ENCODE data around the gene RBM41.

DNA sequence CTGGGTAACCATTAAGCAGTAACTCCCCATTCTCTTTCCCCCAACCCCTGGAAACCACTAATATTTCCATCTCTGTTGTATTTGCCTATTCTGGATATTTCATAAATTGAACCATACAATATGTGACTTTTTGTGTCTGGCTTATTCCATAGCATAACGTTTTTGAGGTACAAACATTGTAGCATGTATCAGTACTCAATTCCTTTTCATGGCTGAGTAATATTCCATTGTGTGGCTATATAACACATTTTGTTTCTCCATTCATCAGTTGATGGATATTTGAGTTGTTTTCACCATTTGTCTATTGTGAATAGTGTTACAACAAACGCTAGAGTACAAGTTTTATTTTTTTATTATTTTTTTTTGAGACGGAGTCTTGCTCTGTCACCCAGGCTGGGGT lies 63.6 kb downstream of the RBM41 start:
- TF ChIP-seq, protein P1, sequence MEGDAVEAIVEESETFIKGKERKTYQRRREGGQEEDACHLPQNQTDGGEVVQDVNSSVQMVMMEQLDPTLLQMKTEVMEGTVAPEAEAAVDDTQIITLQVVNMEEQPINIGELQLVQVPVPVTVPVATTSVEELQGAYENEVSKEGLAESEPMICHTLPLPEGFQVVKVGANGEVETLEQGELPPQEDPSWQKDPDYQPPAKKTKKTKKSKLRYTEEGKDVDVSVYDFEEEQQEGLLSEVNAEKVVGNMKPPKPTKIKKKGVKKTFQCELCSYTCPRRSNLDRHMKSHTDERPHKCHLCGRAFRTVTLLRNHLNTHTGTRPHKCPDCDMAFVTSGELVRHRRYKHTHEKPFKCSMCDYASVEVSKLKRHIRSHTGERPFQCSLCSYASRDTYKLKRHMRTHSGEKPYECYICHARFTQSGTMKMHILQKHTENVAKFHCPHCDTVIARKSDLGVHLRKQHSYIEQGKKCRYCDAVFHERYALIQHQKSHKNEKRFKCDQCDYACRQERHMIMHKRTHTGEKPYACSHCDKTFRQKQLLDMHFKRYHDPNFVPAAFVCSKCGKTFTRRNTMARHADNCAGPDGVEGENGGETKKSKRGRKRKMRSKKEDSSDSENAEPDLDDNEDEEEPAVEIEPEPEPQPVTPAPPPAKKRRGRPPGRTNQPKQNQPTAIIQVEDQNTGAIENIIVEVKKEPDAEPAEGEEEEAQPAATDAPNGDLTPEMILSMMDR (IDR thresholded peaks at IDR 0.05; ENCODE audit: insufficient read depth, low read depth, low read length), result no peak
- no peak for TF ChIP-seq EZH2 (IDR thresholded peaks at IDR 0.05; ENCODE audit: insufficient read depth, low read length)

Measured in astrocyte (in vitro differentiated cells and primary cell).